HG03025 (cell line): ENCODE results near the gene IRS2.

Experiments used
- ATAC-seq: cut with Tn5 transposase; IDR thresholded peaks from one replicate; pipeline ENCODE4 v1.9.1; 2021; ENCODE audit warnings: mild to moderate bottlenecking, moderate library complexity; ENCODE audit not compliant: unreplicated experiment, low FRiP score

Gene IRS2

GRCh38 chr13:109761695-109762094, 24.7 kb downstream of the IRS2 start:
- ATAC-seq = no peak

DNA sequence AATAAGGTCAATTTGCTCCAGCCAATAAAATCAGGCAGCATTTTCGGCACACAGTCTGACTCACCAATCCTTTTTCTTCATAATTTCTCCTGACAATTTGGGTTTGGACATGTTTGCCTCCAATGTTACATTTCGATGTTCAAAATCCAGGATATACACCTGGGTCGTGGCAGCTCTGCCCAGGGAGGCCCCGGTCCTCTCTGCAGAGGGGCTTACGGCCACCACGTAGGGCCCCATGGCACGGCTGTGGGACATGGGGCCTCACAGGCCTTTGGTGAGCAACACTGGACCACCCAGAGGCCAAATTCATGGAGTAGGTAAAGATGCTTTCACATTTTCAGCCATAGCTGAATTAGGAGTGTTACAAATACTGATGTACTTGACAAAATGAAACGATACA, 25.4 kb downstream of the IRS2 start:
- no peak for ATAC-seq

- no peak for ATAC-seq
These were observed 26.0 kb downstream of the IRS2 start for GRCh38 chr13:109760402-109760801.

DNA sequence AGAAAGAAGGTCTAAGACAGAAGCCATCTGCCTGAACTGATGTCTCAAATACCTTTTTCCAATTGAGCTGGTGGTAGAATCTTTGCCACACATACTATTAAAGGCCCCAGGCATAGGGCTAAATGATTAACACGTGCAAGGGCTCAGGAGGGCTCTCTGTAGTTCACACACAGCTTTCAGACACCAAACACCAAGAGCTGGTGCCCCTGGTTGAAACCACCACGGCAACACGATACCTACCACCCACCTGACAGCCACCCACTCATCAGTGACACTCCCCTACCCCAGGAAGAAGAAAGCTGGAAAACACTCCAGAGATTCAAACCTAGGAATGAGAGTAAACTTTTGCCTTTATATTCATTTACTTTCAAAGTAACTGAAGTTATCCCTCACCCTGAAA, 26.8 kb downstream of the IRS2 start:
- no peak for ATAC-seq

DNA sequence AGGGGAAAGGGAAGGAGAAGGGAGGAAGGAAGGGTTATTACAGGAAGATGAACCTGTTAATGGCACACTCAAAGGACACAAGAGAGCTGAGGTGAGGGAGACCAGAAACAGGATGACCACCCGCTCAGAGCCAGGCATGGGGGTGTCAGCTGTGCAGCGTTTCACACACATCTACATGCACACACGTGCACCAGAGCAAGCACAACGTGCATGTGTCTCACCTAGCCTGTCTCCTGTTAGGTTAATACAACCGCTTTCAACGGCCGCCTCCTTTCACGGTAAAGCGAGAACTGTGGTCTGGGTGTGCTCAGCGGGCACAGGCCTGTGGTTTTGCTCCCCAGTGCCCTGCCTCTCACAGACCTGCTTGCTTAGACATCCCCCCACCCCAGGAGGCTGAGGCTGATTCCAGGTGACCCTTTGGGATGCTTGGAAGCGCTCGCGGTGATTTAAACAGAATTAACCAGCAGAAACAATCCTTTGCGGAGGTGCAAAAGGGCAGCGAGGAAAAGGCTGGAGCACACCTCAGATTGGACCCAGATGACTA, 27.4 kb downstream of the IRS2 start:
- no peak for ATAC-seq

GRCh38 chr13:109756778-109757177, 29.6 kb downstream of the IRS2 start:
- ATAC-seq = no peak

DNA sequence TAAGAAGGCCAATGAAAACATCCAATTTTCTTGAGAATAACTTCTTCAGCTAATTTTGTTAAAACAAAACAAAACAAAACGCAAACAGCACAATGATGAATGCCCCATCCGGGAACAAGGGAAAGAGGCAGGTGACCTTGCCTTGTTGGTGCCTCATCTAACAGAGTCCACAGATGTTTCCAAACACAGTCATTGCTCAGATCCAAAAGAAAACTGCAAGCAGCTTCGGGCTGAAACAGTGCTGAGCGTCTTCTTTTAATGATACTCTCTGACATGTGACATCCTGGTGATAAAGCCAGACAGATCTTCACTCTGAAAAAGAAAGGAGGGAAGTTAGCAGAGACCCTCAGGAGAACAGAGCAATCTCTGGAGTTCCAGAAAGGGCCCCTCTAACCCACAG, 30.4 kb downstream of the IRS2 start:
- no peak for ATAC-seq

GRCh38 chr13:109755551-109755950, 30.8 kb downstream of the IRS2 start:
- no peak for ATAC-seq

GRCh38 chr13:109751477-109751876, 34.9 kb downstream of the IRS2 start:
- ATAC-seq = no peak

DNA sequence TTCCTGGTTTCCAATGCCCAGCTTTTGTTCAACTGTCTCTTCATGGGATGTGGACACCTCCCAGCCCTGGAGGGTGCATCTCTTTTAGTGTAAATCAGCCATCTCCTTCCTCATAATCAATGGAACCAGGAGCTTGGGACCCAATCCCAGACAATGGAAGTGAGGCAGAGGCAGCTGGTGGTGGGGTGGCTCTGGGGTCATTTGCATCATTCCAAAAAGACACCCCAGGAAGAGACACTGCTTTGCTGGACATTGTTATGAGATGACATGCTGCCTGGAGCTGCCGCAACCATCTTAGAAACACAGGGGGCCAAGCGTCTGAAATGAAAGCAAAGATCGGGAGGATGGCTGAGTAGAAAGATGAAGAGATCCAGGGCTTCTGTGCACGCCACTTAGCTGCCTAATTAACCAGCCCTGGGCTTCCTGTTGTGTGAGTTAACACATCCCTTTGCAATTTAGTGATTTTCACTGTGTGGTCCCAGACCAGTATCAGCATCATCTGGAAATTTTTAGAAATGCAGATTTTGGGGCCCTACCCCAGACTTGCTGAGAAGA, 36.1 kb downstream of the IRS2 start:
- ATAC-seq = no peak

GRCh38 chr13:109749365-109749764, 37.0 kb downstream of the IRS2 start:
- no peak for ATAC-seq

DNA sequence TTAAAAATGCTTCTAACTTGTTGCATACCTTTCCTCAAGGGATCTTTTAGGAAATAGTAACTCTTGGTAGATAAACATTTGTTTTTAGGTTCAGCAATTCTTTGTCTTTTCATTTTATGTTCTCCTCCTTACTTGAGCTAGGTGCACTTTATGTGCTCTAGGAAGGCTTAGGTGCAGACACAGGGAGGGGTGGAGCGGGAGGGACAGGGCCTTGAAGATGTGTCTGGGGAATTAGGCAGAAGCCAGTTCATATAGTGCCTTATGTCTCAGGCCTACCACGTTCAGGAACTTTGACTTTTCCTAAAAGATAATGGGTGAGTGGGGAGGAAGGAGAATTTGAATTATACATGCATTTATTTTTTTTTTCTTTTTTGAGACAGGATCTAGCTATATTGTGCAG, 37.7 kb downstream of the IRS2 start:
- ATAC-seq = no peak

GRCh38 chr13:109747524-109747923, 38.9 kb downstream of the IRS2 start:
- ATAC-seq = no peak

- ATAC-seq = no peak
These were observed 40.0 kb downstream of the IRS2 start for GRCh38 chr13:109746364-109746763.

DNA sequence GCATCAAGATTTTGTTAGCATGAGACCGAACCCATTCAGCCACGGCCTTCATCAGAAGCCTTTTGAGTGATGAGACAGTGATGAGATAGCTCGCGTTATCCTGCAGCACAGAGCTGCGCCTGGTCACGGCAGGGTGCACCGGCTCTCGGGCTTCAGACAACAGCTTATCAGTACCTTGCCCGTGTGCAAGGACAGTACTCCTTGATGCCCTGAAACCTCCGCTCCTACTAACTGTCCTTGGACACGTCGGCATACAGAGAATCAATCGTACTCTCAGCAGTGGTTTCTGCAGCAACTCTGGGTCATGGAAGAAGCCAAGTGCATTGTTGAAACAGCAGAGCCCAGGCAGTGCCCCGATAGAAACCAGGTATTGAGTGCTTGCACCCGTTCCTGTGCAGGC, 40.7 kb downstream of the IRS2 start:
- ATAC-seq = no peak

- ATAC-seq = no peak
These were observed 41.3 kb downstream of the IRS2 start for GRCh38 chr13:109745060-109745459.

GRCh38 chr13:109744512-109745051, 41.8 kb downstream of the IRS2 start:
- ATAC-seq = no peak

DNA sequence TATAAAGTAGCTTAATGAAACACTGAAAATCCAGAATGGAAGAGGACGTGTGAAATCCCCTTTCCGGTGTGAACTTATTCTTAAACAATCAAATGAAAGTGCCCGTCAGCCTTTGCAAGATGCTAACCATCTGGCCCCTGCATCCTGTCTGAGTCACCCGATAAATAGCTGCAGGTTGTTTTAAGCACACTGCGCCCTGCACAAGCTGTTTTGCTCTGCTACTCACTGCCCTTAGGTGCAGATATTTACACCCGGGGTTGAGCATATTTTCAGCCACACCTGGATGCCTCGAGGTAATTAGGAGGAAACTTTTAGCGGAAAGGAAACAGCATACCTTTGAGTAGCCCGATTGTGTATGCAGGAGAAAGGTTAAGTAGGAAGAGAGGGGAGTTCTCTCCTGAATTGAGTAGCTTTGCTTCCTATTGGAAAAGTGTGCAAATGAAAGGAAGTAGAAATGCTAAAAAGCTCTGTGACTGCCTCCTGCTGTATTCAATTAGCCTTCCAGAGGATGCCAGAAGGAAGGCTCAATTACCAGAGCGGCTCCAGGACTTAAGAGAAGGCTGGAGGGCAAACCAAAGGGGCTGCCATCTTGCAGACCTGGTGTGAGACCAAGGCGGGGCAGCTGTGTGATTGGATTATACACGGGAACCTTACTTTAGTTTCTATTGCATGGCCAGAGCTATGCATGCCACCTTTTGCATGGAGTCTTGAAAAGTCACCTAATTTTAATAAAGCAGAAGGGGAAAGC, 42.5 kb downstream of the IRS2 start:
- no peak for ATAC-seq

DNA sequence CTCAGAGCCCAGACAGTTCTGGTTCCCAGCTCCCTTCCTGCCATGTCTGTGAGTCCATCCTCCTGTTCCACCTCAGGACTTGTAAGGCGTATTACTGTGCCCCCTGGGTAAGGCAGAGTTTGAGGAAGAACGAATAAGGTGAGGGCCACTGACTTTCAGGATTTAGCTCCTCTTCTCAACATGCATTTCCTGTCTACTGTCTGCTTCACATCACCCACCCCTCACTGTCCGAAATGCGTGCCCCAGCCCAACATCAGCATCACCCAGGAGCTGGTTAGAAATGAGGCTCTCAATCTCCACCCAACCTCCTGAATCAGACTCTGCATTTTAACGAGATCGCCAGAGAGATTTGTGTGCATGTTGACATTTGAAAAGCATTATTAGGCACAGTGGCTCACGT, 44.4 kb downstream of the IRS2 start:
- ATAC-seq = no peak

GRCh38 chr13:109740721-109741120, 45.7 kb downstream of the IRS2 start:
- no peak for ATAC-seq

GRCh38 chr13:109740121-109740520, 46.3 kb downstream of the IRS2 start:
- no peak for ATAC-seq

DNA sequence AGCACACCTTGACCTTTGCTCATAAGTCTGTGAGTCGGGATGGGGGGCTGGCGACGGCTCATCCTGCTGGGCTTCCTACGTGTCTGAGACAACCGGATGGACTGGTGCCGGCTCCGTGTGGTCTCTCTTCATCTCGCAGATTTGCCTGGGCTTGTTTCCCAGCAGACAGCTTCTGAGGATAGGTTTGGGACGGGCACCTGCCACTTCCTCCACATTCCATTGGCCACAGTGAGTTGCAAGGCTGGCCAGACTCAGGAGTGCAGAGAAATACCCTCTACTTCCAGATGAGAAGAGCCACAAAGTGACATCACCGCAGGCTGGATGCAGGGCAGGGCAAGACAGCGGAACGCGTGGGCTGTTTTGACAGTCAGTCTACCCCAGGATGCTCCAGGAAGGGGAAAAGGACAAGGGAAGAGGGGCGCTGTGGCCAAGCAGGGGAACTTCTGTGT, 48.1 kb downstream of the IRS2 start:
- ATAC-seq = no peak
